Measurements from ENCODE around the gene DLX3. TPM values are rescaled to one million over a fixed set of nuclear protein-coding genes. Genes with fewer than 3 reads are reported as not detected.
A peak's percentile ranks its signal among the peaks of the same experiment; 100 is the strongest.

DLX3 gene
- total RNA-seq, 2 donors from 2014 or later: 0.12 TPM; not detected in 1

- H3K36me3 ChIP-seq: no peaks in the 10 kb centered on the region
- no peak for DNase-seq (ENCODE audit: low spot score)
- TF ChIP-seq CTCF (IDR thresholded peaks at IDR 0.05): no peak
- peaks cover 9 to 26% of the 10 kb centered on the region in 2 donors for H3K27me3 ChIP-seq
- H3K27ac ChIP-seq: no peak overlapping the region
- peaks cover 0 to 38% of the 10 kb centered on the region in 2 donors for H3K4me1 ChIP-seq
- peak overlapping the region in 1 of 2 donors; percentile 53 for H3K4me3 ChIP-seq
- no peaks in the 10 kb centered on the region for H3K9me3 ChIP-seq
Observed at GRCh38 chr17:49997301-49997650, 2.3 kb upstream of the DLX3 start.

- no peak for DNase-seq (ENCODE audit: low spot score)
- H3K4me3 ChIP-seq: peak overlapping the region; percentile 23 to 53
- H3K4me1 ChIP-seq: peaks cover 0 to 38% of the 10 kb centered on the region in 2 donors
Observed at GRCh38 chr17:49996495-49997300, 1.7 kb upstream of the DLX3 start.

GRCh38 chr17:49996121-49996494, 1.1 kb upstream of the DLX3 start:
- Histone ChIP-seq H3K4me3 (no peak overlapping the region), H3K4me1 (peaks cover 0 to 38% of the 10 kb centered on the region in 2 donors), H3K36me3 (no peaks in the 10 kb centered on the region), H3K9me3 (no peaks in the 10 kb centered on the region), H3K27ac (no peak overlapping the region), H3K27me3 (peaks cover 9 to 22% of the 10 kb centered on the region in 2 donors)
- DNase-seq (ENCODE audit: low spot score): no peak
- no peak for TF ChIP-seq CTCF (IDR thresholded peaks at IDR 0.05)

More at GRCh38 chr17:49996495-49997300, 1.7 kb upstream of the DLX3 start:
- H3K9me3 ChIP-seq: no peaks in the 10 kb centered on the region
- H3K36me3 ChIP-seq: no peaks in the 10 kb centered on the region
- TF ChIP-seq CTCF (IDR thresholded peaks at IDR 0.05): peak; percentile 98 to 99
- H3K27ac ChIP-seq: no peak overlapping the region
- peaks cover 9 to 22% of the 10 kb centered on the region in 2 donors for H3K27me3 ChIP-seq

- H3K4me1 ChIP-seq: peaks cover 0 to 38% of the 10 kb centered on the region in 2 donors
- H3K27ac ChIP-seq: no peak overlapping the region
- H3K9me3 ChIP-seq: no peaks in the 10 kb centered on the region
- peak overlapping the region in 1 of 2 donors; percentile 50 for H3K4me3 ChIP-seq
- peaks cover 9 to 22% of the 10 kb centered on the region in 2 donors for H3K27me3 ChIP-seq
- no peak for TF ChIP-seq CTCF (IDR thresholded peaks at IDR 0.05)
- H3K36me3 ChIP-seq: no peaks in the 10 kb centered on the region
- DNase-seq (ENCODE audit: low spot score): no peak
Observed at GRCh38 chr17:49994085-49995054, 654 bp downstream of the DLX3 start.

GRCh38 chr17:49993423-49994060, 1.5 kb downstream of the DLX3 start:
- no peaks in the 10 kb centered on the region for H3K36me3 ChIP-seq
- H3K4me1 ChIP-seq: peaks cover 0 to 38% of the 10 kb centered on the region in 2 donors
- peaks cover 9 to 22% of the 10 kb centered on the region in 2 donors for H3K27me3 ChIP-seq
- no peak for TF ChIP-seq CTCF (IDR thresholded peaks at IDR 0.05)
- peak overlapping the region; percentile 28 to 50 for H3K4me3 ChIP-seq
- DNase-seq (ENCODE audit: low spot score): no peak
- H3K9me3 ChIP-seq: no peaks in the 10 kb centered on the region
- H3K27ac ChIP-seq: no peak overlapping the region

All from right atrium auricular region (tissue), 2 donors.